HCT116 (cell line): ENCODE data around the gene PDE6C. TPM values are rescaled to one million over a fixed set of nuclear protein-coding genes. Genes with fewer than 3 reads are reported as not detected.

ENCODE experiments used
- ATAC-seq: fragments of 200-7000 bp; cut with Tn5 transposase; 2 replicates; pipeline ENCODE4 v1.9.1; 2020; ENCODE audit warnings: mild to moderate bottlenecking, moderate library complexity
- BruUV-seq: library from RNA; stranded (reverse); fragments of 400-500 nt; replicated peaks from 2 replicates; lab custom pipeline; 2021; lab: Mats Ljungman, UMichigan
- CTCF ChIA-PET: fragments of 300-600 bp; sonication (Branson Sonifier 250); formaldehyde crosslinking; loops from one replicate; lab custom pipeline; 2021; ENCODE audit warnings: antibody characterized with exemption; lab: Charles Lee
- POLR2A ChIA-PET: fragments of 300-600, 350-600 bp; sonication (Branson Sonifier 250); formaldehyde crosslinking; loops from one replicate; lab custom pipeline; 2021; ENCODE audit warnings: antibody characterized with exemption; lab: Charles Lee
- RAD21 ChIA-PET, 2 experiments: fragments of 300-600 bp; sonication (Branson Sonifier 250); formaldehyde crosslinking; loops; one replicate each; lab custom pipeline; 2023; ENCODE audit warnings: low total read pairs in 2 of 2; ENCODE audit not compliant: uncharacterized antibody in 2 of 2, unreplicated experiment in 2 of 2, low non-redundant PET in 1 of 2; lab: Charles Lee
- DNase-seq: peaks from one replicate; pipeline ENCODE4 v3.0.0-alpha.2; 2010; ENCODE audit warnings: low read depth, low spot score
- H2AFZ ChIP-seq: fragments of 200-600 bp; shearing (Covaris generic), sonication (generic); 2 replicates; pipeline ENCODE4 v1.6.1; 2017; ENCODE audit warnings: low read depth, mixed run types, mixed read lengths, antibody characterized with exemption, low read length; ENCODE audit not compliant: poor library complexity, severe bottlenecking
- H3K27ac ChIP-seq: 2 replicates; pipeline ENCODE4 v1.5.1; 2012; ENCODE audit warnings: low read depth, low read length
- H3K27me3 ChIP-seq: fragments of 200-600 bp; sonication (generic); 2 replicates; pipeline ENCODE4 v1.6.1; 2016; ENCODE audit warnings: mixed run types, low read length, mixed read lengths; ENCODE audit not compliant: insufficient read depth
- H3K36me3 ChIP-seq, 2 experiments: fragments of 200-500 bp in 1 of 2; fragments of 200-600 bp in 1 of 2; sonication (Bioruptor generic) in 1 of 2; sonication (generic) in 1 of 2; 2 replicates each; pipeline versions ENCODE4 v1.5.1 to v1.6.1; 2014 to 2016; ENCODE audit warnings: low read length in 2 of 2, inconsistent platforms in 1 of 2, mixed read lengths in 1 of 2, mixed run types in 1 of 2; ENCODE audit not compliant: insufficient read depth in 2 of 2, control insufficient read depth in 1 of 2
- H3K4me1 ChIP-seq, 2 experiments: fragments of 200-600 bp in 1 of 2; sonication (generic) in 1 of 2; 2 replicates each; pipeline versions ENCODE4 v1.5.1 to v1.6.1; 2012 to 2017; ENCODE audit warnings: low read length in 2 of 2, inconsistent platforms in 1 of 2, mild to moderate bottlenecking in 1 of 2, mixed read lengths in 1 of 2, mixed run types in 1 of 2, moderate library complexity in 1 of 2; ENCODE audit not compliant: insufficient read depth in 2 of 2, control insufficient read depth in 1 of 2
- H3K4me2 ChIP-seq: fragments of 200-600 bp; sonication (generic); 2 replicates; pipeline ENCODE4 v1.6.1; 2017; ENCODE audit warnings: mixed run types, low read length, mixed read lengths
- H3K4me3 ChIP-seq, 2 experiments: fragments of 200-600 bp in 1 of 2; sonication (generic) in 1 of 2; replicated peaks in 1 of 2; 2 replicates each; pipeline ENCODE4 v1.5.1; 2011 to 2016; ENCODE audit warnings: low read length in 2 of 2, control low read depth in 1 of 2, low read depth in 1 of 2, mild to moderate bottlenecking in 1 of 2, mixed read lengths in 1 of 2, mixed run types in 1 of 2
- H3K79me2 ChIP-seq: fragments of 200-600 bp; sonication (generic); 2 replicates; pipeline ENCODE4 v1.6.1; 2017; ENCODE audit warnings: mild to moderate bottlenecking, mixed run types, low read length, moderate library complexity, mixed read lengths; ENCODE audit not compliant: insufficient read depth
- H3K9ac ChIP-seq: fragments of 200-600 bp; sonication (generic); 2 replicates; pipeline ENCODE4 v1.6.1; 2016; ENCODE audit warnings: low read length, mixed read lengths
- H3K9me2 ChIP-seq: fragments of 200-600 bp; sonication (generic), shearing (Covaris generic); 2 replicates; pipeline ENCODE4 v1.6.1; 2017; ENCODE audit warnings: mixed run types, mild to moderate bottlenecking, moderate library complexity; ENCODE audit not compliant: insufficient read depth
- H3K9me3 ChIP-seq, 2 experiments: fragments of 200-500 bp in 1 of 2; fragments of 200-600 bp in 1 of 2; sonication (Bioruptor generic) in 1 of 2; sonication (generic) in 1 of 2; 2 replicates each; pipeline ENCODE4 v1.6.1; 2014 to 2017; ENCODE audit warnings: low read length in 2 of 2, mixed read lengths in 2 of 2, inconsistent platforms in 1 of 2, low read depth in 1 of 2, mild to moderate bottlenecking in 1 of 2, mixed run types in 1 of 2, moderate library complexity in 1 of 2; ENCODE audit not compliant: control insufficient read depth in 1 of 2, insufficient read depth in 1 of 2
- H4K20me1 ChIP-seq: fragments of 200-600 bp; sonication (generic), shearing (Covaris generic); 2 replicates; pipeline ENCODE4 v1.6.1; 2017; ENCODE audit warnings: mixed run types, mild to moderate bottlenecking, moderate library complexity; ENCODE audit not compliant: insufficient read depth
- CBX3 ChIP-seq: IDR thresholded peaks from 2 replicates; pipeline ENCODE4 v1.6.1; 2012; ENCODE audit warnings: low read depth
- CEBPB ChIP-seq: IDR thresholded peaks from 2 replicates; pipeline ENCODE4 v1.6.1; 2012; ENCODE audit warnings: low read depth
- CTCF ChIP-seq, 3 experiments: fragments of 200-600 bp in 1 of 3; sonication (generic) in 1 of 3; IDR thresholded peaks in 2 of 3; conservative IDR thresholded peaks in 1 of 3; 2 replicates each; pipeline ENCODE4 v1.5.1; 2012 to 2017; ENCODE audit warnings: low read depth in 2 of 3, low read length in 2 of 3, antibody characterized with exemption in 1 of 3, borderline replicate concordance in 1 of 3, control low read depth in 1 of 3, mild to moderate bottlenecking in 1 of 3, mixed read lengths in 1 of 3, mixed run types in 1 of 3, moderate library complexity in 1 of 3; ENCODE audit not compliant: insufficient read depth in 1 of 3
- EGR1 ChIP-seq: IDR thresholded peaks from 2 replicates; pipeline ENCODE4 v1.6.1; 2012; ENCODE audit warnings: low read depth
- ELF1 ChIP-seq: IDR thresholded peaks from 2 replicates; pipeline ENCODE4 v1.6.1; 2012; ENCODE audit warnings: low read depth, borderline replicate concordance
- EZH2 ChIP-seq: fragments of 200-600 bp; sonication (generic); IDR thresholded peaks from 2 replicates; pipeline ENCODE4 v1.6.1; 2017; ENCODE audit warnings: antibody characterized with exemption, mixed run types
- EZH2phosphoT487 ChIP-seq: fragments of 200-600 bp; IDR thresholded peaks from 2 replicates; pipeline ENCODE4 v1.6.1; 2018; ENCODE audit warnings: antibody characterized with exemption, borderline replicate concordance
- FOSL1 ChIP-seq: IDR thresholded peaks from 2 replicates; pipeline ENCODE4 v1.6.1; 2012; ENCODE audit warnings: low read depth
- JUND ChIP-seq: IDR thresholded peaks from 2 replicates; pipeline ENCODE4 v1.6.1; 2012
- POLR2A ChIP-seq: IDR thresholded peaks from 2 replicates; pipeline ENCODE4 v1.7.0; 2011; ENCODE audit warnings: borderline replicate concordance; ENCODE audit not compliant: insufficient read depth, insufficient read length; ENCODE audit errors: extremely low read depth
- SIN3A ChIP-seq: IDR thresholded peaks from 2 replicates; pipeline ENCODE4 v1.6.1; 2012; ENCODE audit warnings: low read depth
- SP1 ChIP-seq: IDR thresholded peaks from 2 replicates; pipeline ENCODE4 v1.6.1; 2012; ENCODE audit warnings: low read depth
- TCF7L2 ChIP-seq: IDR thresholded peaks from 2 replicates; pipeline ENCODE4 v1.7.0; 2011; ENCODE audit warnings: borderline replicate concordance, inconsistent platforms; ENCODE audit not compliant: insufficient read depth, insufficient read length; ENCODE audit errors: extremely low read depth
- YY1 ChIP-seq: IDR thresholded peaks from 2 replicates; pipeline ENCODE4 v1.6.1; 2011; ENCODE audit warnings: low read length, low read depth, moderate library complexity, mild to moderate bottlenecking; ENCODE audit not compliant: insufficient replicate concordance; ENCODE audit errors: extremely low read depth
- ZFX ChIP-seq: fragments of 450-650 bp; IDR thresholded peaks from 2 replicates; pipeline ENCODE4 v1.6.1; 2017
- ZNF274 ChIP-seq: fragments of 200-500 bp; sonication (Bioruptor generic); IDR thresholded peaks from 2 replicates; pipeline ENCODE4 v1.6.1; 2014; ENCODE audit warnings: mild to moderate bottlenecking, low read depth, low read length, inconsistent platforms
- intact Hi-C: fragments of 100-400 bp; cut with micrococcal nuclease; formaldehyde crosslinking; loops from 2 replicates; pipeline ENCODE4 v1.10.0; 2022
- total RNA-seq: library from RNA; stranded (reverse); gene quantifications from one replicate; pipeline ENCODE4 v1.2.1, GENCODE V29; 2021; ENCODE audit not compliant: unreplicated experiment
- TF ChIP-seq, protein P1 (sequence below): IDR thresholded peaks from 2 replicates; pipeline ENCODE4 v1.6.1; 2012; ENCODE audit warnings: low read depth
- TF ChIP-seq, protein P2 (sequence below): IDR thresholded peaks from 2 replicates; pipeline ENCODE4 v1.6.1; 2011; ENCODE audit warnings: mild to moderate bottlenecking, low read length, moderate library complexity; ENCODE audit not compliant: insufficient replicate concordance; ENCODE audit errors: extremely low read depth

Gene PDE6C
- total RNA-seq, 1 experiment from 2014 or later = not detected

DNA sequence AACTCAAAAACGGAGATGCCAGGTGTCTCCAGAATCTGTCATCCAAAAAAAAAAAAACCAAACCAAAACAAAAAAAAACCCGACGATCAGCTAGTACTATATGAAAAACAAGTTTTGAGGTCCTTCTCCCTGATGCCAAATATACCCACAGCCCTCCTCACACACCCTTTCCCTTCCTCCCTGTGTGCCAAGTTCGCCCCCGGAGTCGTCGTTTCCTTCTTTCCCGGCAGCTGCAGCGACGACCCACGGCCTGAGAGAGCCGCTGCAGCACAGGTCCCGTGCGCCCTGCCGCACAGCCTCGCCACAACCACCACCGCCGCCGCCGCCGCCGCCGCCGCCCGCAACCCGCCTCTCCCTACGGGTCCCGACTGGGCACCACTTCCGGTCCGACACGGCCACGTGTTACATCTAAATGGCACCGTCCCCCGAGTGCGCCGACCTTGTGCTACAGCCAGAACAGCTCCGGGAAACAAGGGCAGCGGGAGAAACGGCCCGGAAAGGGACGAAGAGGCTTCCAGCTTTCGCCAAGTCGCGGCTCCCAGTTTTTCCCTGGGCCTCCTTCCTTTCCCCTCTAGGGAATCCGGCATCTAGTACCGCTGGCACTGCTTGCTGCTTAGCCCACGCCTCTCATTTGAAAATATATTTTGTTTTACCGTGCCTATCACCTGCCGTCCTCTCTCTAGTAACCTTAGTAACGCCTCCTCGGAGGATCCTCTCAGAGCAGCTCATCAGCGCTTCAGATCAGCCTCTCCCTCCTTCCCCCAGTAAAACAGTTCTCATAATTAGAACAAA lies 90.1 kb downstream of the PDE6C start, which contains the start of gene FRA10AC1:
TSS of gene FRA10AC1 (minus strand) at position 383 of the 792 bp plus-strand sequence. CDS start 2,486 bp downstream, outside the sequence.
- BruUV-seq = no TSS peak
- TF ChIP-seq, protein P1, sequence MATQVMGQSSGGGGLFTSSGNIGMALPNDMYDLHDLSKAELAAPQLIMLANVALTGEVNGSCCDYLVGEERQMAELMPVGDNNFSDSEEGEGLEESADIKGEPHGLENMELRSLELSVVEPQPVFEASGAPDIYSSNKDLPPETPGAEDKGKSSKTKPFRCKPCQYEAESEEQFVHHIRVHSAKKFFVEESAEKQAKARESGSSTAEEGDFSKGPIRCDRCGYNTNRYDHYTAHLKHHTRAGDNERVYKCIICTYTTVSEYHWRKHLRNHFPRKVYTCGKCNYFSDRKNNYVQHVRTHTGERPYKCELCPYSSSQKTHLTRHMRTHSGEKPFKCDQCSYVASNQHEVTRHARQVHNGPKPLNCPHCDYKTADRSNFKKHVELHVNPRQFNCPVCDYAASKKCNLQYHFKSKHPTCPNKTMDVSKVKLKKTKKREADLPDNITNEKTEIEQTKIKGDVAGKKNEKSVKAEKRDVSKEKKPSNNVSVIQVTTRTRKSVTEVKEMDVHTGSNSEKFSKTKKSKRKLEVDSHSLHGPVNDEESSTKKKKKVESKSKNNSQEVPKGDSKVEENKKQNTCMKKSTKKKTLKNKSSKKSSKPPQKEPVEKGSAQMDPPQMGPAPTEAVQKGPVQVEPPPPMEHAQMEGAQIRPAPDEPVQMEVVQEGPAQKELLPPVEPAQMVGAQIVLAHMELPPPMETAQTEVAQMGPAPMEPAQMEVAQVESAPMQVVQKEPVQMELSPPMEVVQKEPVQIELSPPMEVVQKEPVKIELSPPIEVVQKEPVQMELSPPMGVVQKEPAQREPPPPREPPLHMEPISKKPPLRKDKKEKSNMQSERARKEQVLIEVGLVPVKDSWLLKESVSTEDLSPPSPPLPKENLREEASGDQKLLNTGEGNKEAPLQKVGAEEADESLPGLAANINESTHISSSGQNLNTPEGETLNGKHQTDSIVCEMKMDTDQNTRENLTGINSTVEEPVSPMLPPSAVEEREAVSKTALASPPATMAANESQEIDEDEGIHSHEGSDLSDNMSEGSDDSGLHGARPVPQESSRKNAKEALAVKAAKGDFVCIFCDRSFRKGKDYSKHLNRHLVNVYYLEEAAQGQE = no peak
- TF ChIP-seq CEBPB = no peak; the same call in 1 of the 2 replicates
- no peak for TF ChIP-seq JUND
- peak; percentile 88 for TF ChIP-seq SP1
- TF ChIP-seq YY1 = peak; percentile 92
- no peak for TF ChIP-seq ZNF274
- TF ChIP-seq FOSL1 = no peak
- TF ChIP-seq TCF7L2 = peak; percentile 52
- TF ChIP-seq, protein P2, sequence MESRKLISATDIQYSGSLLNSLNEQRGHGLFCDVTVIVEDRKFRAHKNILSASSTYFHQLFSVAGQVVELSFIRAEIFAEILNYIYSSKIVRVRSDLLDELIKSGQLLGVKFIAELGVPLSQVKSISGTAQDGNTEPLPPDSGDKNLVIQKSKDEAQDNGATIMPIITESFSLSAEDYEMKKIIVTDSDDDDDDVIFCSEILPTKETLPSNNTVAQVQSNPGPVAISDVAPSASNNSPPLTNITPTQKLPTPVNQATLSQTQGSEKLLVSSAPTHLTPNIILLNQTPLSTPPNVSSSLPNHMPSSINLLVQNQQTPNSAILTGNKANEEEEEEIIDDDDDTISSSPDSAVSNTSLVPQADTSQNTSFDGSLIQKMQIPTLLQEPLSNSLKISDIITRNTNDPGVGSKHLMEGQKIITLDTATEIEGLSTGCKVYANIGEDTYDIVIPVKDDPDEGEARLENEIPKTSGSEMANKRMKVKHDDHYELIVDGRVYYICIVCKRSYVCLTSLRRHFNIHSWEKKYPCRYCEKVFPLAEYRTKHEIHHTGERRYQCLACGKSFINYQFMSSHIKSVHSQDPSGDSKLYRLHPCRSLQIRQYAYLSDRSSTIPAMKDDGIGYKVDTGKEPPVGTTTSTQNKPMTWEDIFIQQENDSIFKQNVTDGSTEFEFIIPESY = peak; percentile 85
- no peak for TF ChIP-seq EZH2phosphoT487
- TF ChIP-seq POLR2A = peak; percentile 86
- peak; percentile 67; the same call in 1 of the 2 replicates for TF ChIP-seq EGR1
- peak; percentile 65 for TF ChIP-seq ELF1
- TF ChIP-seq SIN3A = peak; percentile 94
- TF ChIP-seq ZFX = peak; percentile 41; the same call in 1 of the 2 replicates
- peak in 2 of 3 experiments; percentile 42 to 57; a peak in 4 of 6 replicates for TF ChIP-seq CTCF (IDR thresholded peaks at IDR 0.05 in 2 of 3, conservative IDR thresholded peaks at IDR 0.05 in 1 of 3; ENCODE audit: borderline replicate concordance in 1 of 3, insufficient read depth in 1 of 3, low read depth in 2 of 3, low read length in 2 of 3)
- no peak for TF ChIP-seq EZH2
- TF ChIP-seq CBX3 = peak; percentile 99

More for the DNA sequence above, 90.1 kb downstream of the PDE6C start, which contains the start of gene FRA10AC1:
- no peaks in the 10 kb centered on the region for H3K9me2 ChIP-seq
- ChIA-PET POLR2A (interaction anchor here (0.6 to 1.3 kb wide), 3 partner anchors 176 to 1614 kb away, joined by 3 to 4 read pairs (median 4); partner anchors contain the start of gene CEP55), RAD21 (interaction anchor here (0.6 to 1.1 kb wide), 5 partner anchors 20 to 1991 kb away, joined by 3 to 5 read pairs (median 3); partner anchors contain the start of gene TCTN3 (in 1 of the 2)), CTCF (interaction anchor here (1.0 to 1.5 kb wide), 5 partner anchors 23 to 148 kb away, joined by 3 to 9 read pairs (median 3); no protein-coding TSS in a partner anchor)
- H3K36me3 ChIP-seq = peaks cover 14 to 16% of the 10 kb centered on the region in 2 experiments
- peaks cover 3 to 14% of the 10 kb centered on the region in 2 experiments for H3K4me1 ChIP-seq
- peak; percentile 92 for ATAC-seq
- H3K9ac ChIP-seq = peak within 1 kb of the TSS; percentile 83
- peak within 1 kb of the TSS; percentile 71 for H3K27ac ChIP-seq
- peaks cover 14% of the 10 kb centered on the region for H3K79me2 ChIP-seq
- intact Hi-C loops = loop anchor here (1.0 kb wide), 1 partner anchor 111 kb away; no protein-coding TSS in a partner anchor
- H2AFZ ChIP-seq = peak within 1 kb of the TSS; percentile 91
- peak within 1 kb of the TSS; percentile 76 for H3K4me2 ChIP-seq
- no peaks in the 10 kb centered on the region for H3K27me3 ChIP-seq
- H3K4me3 ChIP-seq = peak within 1 kb of the TSS; percentile 66 to 84
- H3K9me3 ChIP-seq = no peaks in the 10 kb centered on the region
- DNase-seq = peak; percentile 83
- H4K20me1 ChIP-seq = no peaks in the 10 kb centered on the region
